HG02840 (cell line): ENCODE measurements around the gene COL4A2.
"Not testable (repeated sequence)": the region's sequence is repeated elsewhere in the genome, so short reads cannot be mapped to it uniquely, and the experiment has no call there.

Experiments
- ATAC-seq: cut with Tn5 transposase; IDR thresholded peaks from one replicate; pipeline ENCODE4 v1.9.1; 2021; ENCODE audit warnings: mild to moderate bottlenecking, moderate library complexity, moderate number of reproducible peaks; ENCODE audit not compliant: unreplicated experiment, low FRiP score

Gene COL4A2

GRCh38 chr13:110521296-110521680 is 214.2 kb downstream of the COL4A2 start:
- ATAC-seq, result no peak

- no peak for ATAC-seq
Observed at GRCh38 chr13:110521946-110522345, 214.9 kb downstream of the COL4A2 start.

- no peak for ATAC-seq
Observed at GRCh38 chr13:110522721-110523120, 215.6 kb downstream of the COL4A2 start.

GRCh38 chr13:110523180-110523579 is 216.1 kb downstream of the COL4A2 start:
- no peak for ATAC-seq

- no peak for ATAC-seq
Observed at GRCh38 chr13:110523838-110524540, 216.9 kb downstream of the COL4A2 start.

- no peak for ATAC-seq
Observed at GRCh38 chr13:110524541-110525257, 217.6 kb downstream of the COL4A2 start.

GRCh38 chr13:110525328-110526319 is 218.5 kb downstream of the COL4A2 start:
- peak; percentile 71 for ATAC-seq

GRCh38 chr13:110528371-110528770 is 221.3 kb downstream of the COL4A2 start:
- no peak for ATAC-seq

- no peak for ATAC-seq
Observed at GRCh38 chr13:110528911-110529310, 221.8 kb downstream of the COL4A2 start.

- no peak for ATAC-seq
Observed at GRCh38 chr13:110529522-110530311, 222.6 kb downstream of the COL4A2 start.

GRCh38 chr13:110531100-110531499 is 224.0 kb downstream of the COL4A2 start:
- ATAC-seq, result no peak

- no peak for ATAC-seq
Observed at GRCh38 chr13:110531671-110532083, 224.6 kb downstream of the COL4A2 start.

GRCh38 chr13:110532258-110532657 is 225.2 kb downstream of the COL4A2 start:
- not testable (repeated sequence) for ATAC-seq

GRCh38 chr13:110533771-110534670 is 226.9 kb downstream of the COL4A2 start:
- no peak for ATAC-seq

GRCh38 chr13:110535526-110535925 is 228.4 kb downstream of the COL4A2 start:
- ATAC-seq, result no peak

- no peak for ATAC-seq
Observed at GRCh38 chr13:110536006-110536693, 229.1 kb downstream of the COL4A2 start.

- no peak for ATAC-seq
Observed at GRCh38 chr13:110538632-110539031, 231.5 kb downstream of the COL4A2 start.

GRCh38 chr13:110539894-110540293 is 232.8 kb downstream of the COL4A2 start:
- no peak for ATAC-seq
